GM06990 (cell line): Measurements from ENCODE around the gene SLC2A1.
A peak's percentile ranks its signal among the peaks of the same experiment; 100 is the strongest.
"Not testable (repeated sequence)": the region's sequence is repeated elsewhere in the genome, so short reads cannot be mapped to it uniquely, and the experiment has no call there.

Experiments used
- DNase-seq: peaks from one replicate; pipeline ENCODE4 v3.0.0-alpha.2; 2011; ENCODE audit not compliant: insufficient read length; ENCODE audit errors: extremely low read depth
- H3K27me3 ChIP-seq: replicated peaks from 2 replicates; pipeline ENCODE4 v1.6.0; 2011; ENCODE audit warnings: low read length; ENCODE audit not compliant: control insufficient read depth, insufficient read depth
- H3K36me3 ChIP-seq: 2 replicates; pipeline ENCODE4 v1.5.1; 2011; ENCODE audit warnings: low read length; ENCODE audit not compliant: control insufficient read depth, insufficient read depth
- H3K4me3 ChIP-seq: replicated peaks from 2 replicates; pipeline ENCODE4 v1.5.1; 2011; ENCODE audit warnings: low read depth, mild to moderate bottlenecking, control low read depth, low read length
- TF ChIP-seq, protein P1 (sequence below): IDR thresholded peaks from 2 replicates; pipeline ENCODE4 v1.5.1; 2011; ENCODE audit warnings: low read length, control low read depth, mild to moderate bottlenecking, inconsistent platforms; ENCODE audit not compliant: insufficient read depth, poor library complexity, severe bottlenecking

Gene SLC2A1

DNA sequence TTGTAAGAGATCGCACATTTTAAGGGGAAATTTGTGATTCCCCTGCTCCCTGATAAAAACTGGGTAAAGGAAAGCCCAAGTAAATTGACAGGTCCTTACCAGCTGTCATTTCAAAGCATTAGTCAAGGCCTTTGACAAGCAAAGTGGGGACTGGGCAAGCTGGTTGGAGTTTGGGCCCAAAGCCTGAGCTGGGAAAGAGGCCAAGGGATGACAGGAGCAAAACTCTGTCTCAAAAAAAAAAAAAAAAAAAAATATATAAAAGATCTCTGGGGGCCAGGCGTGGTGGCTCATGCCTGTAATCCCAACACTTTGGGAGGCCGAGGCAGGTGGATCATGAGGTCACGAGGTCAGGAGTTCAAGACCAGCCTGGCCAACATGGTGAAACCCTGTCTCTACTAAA lies 36.9 kb downstream of the SLC2A1 start:
- TF ChIP-seq, protein P1, sequence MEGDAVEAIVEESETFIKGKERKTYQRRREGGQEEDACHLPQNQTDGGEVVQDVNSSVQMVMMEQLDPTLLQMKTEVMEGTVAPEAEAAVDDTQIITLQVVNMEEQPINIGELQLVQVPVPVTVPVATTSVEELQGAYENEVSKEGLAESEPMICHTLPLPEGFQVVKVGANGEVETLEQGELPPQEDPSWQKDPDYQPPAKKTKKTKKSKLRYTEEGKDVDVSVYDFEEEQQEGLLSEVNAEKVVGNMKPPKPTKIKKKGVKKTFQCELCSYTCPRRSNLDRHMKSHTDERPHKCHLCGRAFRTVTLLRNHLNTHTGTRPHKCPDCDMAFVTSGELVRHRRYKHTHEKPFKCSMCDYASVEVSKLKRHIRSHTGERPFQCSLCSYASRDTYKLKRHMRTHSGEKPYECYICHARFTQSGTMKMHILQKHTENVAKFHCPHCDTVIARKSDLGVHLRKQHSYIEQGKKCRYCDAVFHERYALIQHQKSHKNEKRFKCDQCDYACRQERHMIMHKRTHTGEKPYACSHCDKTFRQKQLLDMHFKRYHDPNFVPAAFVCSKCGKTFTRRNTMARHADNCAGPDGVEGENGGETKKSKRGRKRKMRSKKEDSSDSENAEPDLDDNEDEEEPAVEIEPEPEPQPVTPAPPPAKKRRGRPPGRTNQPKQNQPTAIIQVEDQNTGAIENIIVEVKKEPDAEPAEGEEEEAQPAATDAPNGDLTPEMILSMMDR: no peak
- DNase-seq: no peak
- H3K36me3 ChIP-seq: peaks cover 7% of the 10 kb centered on the region
- H3K4me3 ChIP-seq: no peak overlapping the region
- H3K27me3 ChIP-seq: no peaks in the 10 kb centered on the region

DNA sequence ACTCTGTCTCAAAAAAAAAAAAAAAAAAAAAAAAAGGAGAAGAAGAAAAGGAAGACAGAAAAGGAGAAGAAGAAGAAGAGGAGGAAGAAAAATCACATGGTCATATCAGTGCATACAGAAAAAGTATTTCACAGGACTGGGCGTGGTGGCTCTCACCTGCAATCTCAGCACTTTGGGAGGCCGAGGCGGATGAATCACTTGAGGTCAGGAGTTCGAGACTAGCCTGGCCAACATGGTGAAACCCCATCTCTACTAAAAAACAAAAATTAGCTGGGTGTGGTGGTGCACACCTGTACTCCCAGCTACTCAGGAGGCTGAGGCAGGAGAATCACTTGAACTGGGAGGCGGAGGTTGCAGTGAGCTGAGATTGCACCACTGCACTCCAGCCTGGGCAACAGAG lies 39.0 kb downstream of the SLC2A1 start:
- H3K27me3 ChIP-seq, H3K36me3 ChIP-seq, DNase-seq, H3K4me3 ChIP-seq: not testable (repeated sequence)

DNA sequence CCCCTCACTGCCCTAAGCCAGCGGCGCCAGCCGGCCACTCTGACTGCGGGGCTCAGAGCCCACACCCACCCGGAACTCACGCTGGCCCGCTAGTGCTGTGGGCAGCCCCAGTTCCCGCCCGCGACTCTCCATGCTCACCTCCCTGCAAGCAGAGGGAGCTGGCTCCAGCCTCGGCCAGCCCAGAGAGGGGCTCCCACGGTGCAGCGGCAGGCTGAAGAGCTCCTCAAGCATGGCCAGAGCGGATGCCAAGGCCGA lies 41.5 kb downstream of the SLC2A1 start:
- Histone ChIP-seq H3K36me3 (no peaks in the 10 kb centered on the region), H3K4me3 (no peak overlapping the region), H3K27me3 (no peaks in the 10 kb centered on the region)
- no peak for DNase-seq
- TF ChIP-seq, protein P1: no peak

DNA sequence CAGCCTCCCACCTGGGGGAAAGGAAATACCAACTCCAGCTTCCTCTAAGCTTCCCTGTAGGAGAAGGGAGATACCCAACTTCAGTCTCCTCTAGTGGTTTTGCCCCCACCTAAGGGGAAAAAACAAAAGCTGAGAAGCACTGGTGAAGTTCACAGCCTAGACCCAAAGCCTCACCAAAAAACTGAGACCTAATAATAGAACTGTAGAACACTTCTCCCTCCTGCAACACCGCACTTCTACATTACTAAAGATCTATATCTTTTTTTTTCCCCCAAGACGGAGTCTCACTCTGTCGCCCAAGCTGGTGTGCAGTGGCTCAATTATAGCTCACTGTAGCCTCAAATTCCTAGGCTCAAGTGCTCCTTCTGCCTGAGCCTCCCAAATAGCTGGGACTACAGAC lies 43.2 kb downstream of the SLC2A1 start:
- no peak for DNase-seq
- no peak overlapping the region for H3K4me3 ChIP-seq
- H3K36me3 ChIP-seq: no peaks in the 10 kb centered on the region
- H3K27me3 ChIP-seq: no peaks in the 10 kb centered on the region
- TF ChIP-seq, protein P1: no peak

DNA sequence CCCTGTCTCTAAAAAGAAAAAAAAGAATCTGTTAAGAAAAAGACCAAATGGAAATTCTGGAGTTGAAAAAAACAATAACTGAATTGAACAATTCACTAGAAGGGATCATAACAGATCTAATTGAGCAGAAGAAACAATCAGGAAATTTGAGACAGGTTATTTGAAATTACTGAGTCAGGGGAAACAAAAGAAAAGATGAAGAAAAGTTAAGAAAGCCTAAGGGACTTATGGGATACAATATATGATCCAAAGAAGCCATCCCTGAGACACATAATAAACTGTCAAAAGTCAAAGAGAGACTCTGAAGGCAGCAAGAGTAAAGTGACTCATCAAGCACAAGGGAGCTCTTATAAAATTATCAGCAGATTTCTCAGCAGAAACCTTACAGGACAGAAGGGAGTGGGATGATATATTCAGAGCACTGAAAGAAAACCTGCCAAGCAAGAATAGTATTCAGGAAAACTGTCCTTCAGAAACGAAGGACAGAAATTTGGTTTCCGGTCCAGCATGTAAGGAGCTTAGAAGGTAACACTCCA lies 44.5 kb downstream of the SLC2A1 start:
- Histone ChIP-seq H3K27me3 (no peaks in the 10 kb centered on the region), H3K4me3 (no peak overlapping the region), H3K36me3 (no peaks in the 10 kb centered on the region)
- TF ChIP-seq, protein P1: no peak
- no peak for DNase-seq

DNA sequence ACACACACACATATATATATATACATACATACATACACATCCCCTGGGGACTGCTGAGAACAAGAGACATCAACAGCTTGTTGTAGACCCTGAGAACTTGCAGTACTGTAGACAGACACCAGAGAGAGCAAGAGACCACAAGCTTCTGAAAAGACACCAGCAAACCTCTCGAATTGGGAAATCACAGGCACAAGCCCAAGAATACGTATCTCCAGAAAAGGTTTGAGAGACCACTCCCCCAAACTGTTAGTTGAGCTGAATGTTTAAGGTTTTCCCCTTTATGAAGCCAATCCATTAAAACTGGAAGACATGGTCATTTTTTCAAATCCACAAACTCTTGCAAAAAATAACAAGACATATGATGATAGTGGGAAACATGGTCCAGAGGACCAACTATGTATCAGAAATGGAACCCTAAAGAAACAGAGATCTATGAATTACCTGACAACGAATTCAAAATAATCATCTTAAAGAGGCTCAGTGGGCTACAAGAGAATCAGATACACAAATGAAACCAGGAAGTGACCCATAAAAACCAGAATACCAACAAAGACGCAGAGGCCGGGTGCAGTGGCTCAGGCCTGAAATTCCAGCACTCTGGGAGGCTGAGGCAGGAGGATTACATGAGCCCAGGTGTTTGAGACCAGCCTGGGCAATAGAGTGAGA lies 45.1 kb downstream of the SLC2A1 start:
- H3K36me3 ChIP-seq: no peaks in the 10 kb centered on the region
- no peaks in the 10 kb centered on the region for H3K27me3 ChIP-seq
- no peak overlapping the region for H3K4me3 ChIP-seq
- TF ChIP-seq, protein P1: peak; percentile 78
- peak; percentile 61 for DNase-seq
